Stomach (tissue), 9 donors: ENCODE results near the gene HCN2. TPM values are rescaled to one million over a fixed set of nuclear protein-coding genes. Genes with fewer than 3 reads are reported as not detected.
A peak's percentile ranks its signal among the peaks of the same experiment; 100 is the strongest.
"Not testable (repeated sequence)": the region's sequence is repeated elsewhere in the genome, so short reads cannot be mapped to it uniquely, and the experiment has no call there.

Experiments
- DNase-seq, 2 donors: peaks; one replicate each; pipeline versions ENCODE4 v3.0.0 to v3.0.0-alpha.2; 2013 to 2019
- H3K27ac ChIP-seq, 5 donors: fragments of 200-600 bp in 4 of 5; sonication (generic) in 4 of 5; one replicate each; pipeline ENCODE4 v1.5.1; 2013 to 2019; ENCODE audit warnings: mild to moderate bottlenecking in 1 of 5, moderate library complexity in 1 of 5
- H3K27me3 ChIP-seq, 3 donors: fragments of 200-600 bp; sonication (generic); one replicate each; pipeline ENCODE4 v1.5.1; 2017 to 2019; ENCODE audit warnings: mixed run types in 1 of 3
- H3K36me3 ChIP-seq, 4 donors: fragments of 200-600 bp; sonication (generic); 1 replicate in 3 of 4; 2 replicates in 1 of 4; pipeline ENCODE4 v1.5.1; 2016 to 2019
- H3K4me1 ChIP-seq, 4 donors: fragments of 200-600 bp; sonication (generic); one replicate each; pipeline ENCODE4 v1.5.1; 2016 to 2019
- H3K4me3 ChIP-seq, 4 donors: fragments of 200-600 bp; sonication (generic) in 3 of 4; one replicate each; pipeline ENCODE4 v1.5.1; 2016 to 2019; ENCODE audit warnings: mild to moderate bottlenecking in 1 of 4
- H3K9me3 ChIP-seq, 4 donors: fragments of 200-600 bp; sonication (generic); one replicate each; pipeline ENCODE4 v1.5.1; 2016 to 2019
- EP300 ChIP-seq: sonication (generic); formaldehyde crosslinking; IDR thresholded peaks from one replicate; pipeline ENCODE4 v1.6.1; 2017; ENCODE audit warnings: antibody characterized with exemption
- POLR2A ChIP-seq, 4 donors: fragments of 450-650 bp; IDR thresholded peaks; one replicate each; pipeline ENCODE4 v1.6.1; 2016; ENCODE audit warnings: antibody characterized with exemption in 4 of 4, control low read depth in 2 of 4, mild to moderate bottlenecking in 1 of 4, moderate library complexity in 1 of 4
- POLR2AphosphoS5 ChIP-seq, 3 donors: sonication (generic); formaldehyde crosslinking; IDR thresholded peaks; one replicate each; pipeline ENCODE4 v1.6.1; 2016; ENCODE audit warnings: antibody characterized with exemption in 3 of 3
- WGBS, 5 donors: extraction: QIAGEN DNeasy Blood & Tissue Kit in 3 of 5; methylation state at CpG; one replicate each; pipeline versions ENCODE4 v1.1.5 to v1.1.7; 2013 to 2018; 5-methylcytosine and 5-hydroxymethylcytosine counted together
- intact Hi-C: fragments of 100-400 bp; cut with DNase I; formaldehyde crosslinking; loops from one replicate; pipeline ENCODE4 v1.15.1; 2023; ENCODE audit warnings: low total_unique reads
- polyA plus RNA-seq, 3 donors: library from polyadenylated mRNA; stranded (reverse); fragments of 200-250 nt; gene quantifications; one replicate each; pipeline ENCODE4 v1.2.3, GENCODE V29; 2013
- total RNA-seq, 5 donors: library from RNA; depleted of rRNA; stranded (reverse); fragments of >200 nt; gene quantifications; one replicate each; pipeline versions ENCODE4 v1.1.0 to v1.2.3, GENCODE V29; 2014 to 2016
- TF ChIP-seq, protein P1 (sequence below), 7 experiments: fragments of 450-650 bp in 4 of 7; fragments of 200-600 bp in 3 of 7; sonication (generic) in 3 of 7; IDR thresholded peaks; one replicate each; pipeline ENCODE4 v1.5.1; 2016 to 2019; ENCODE audit warnings: antibody characterized with exemption in 7 of 7, control low read depth in 2 of 7, mild to moderate bottlenecking in 1 of 7
- donor health status: healthy with polysubstance abuse.
- donor health status: Bipolar disorder and iron deficiency.
- donor health status: healthy.

The HCN2 gene
- total and polyA plus RNA-seq, 8 donors, result 0.10 to 0.18 (median 0.15) TPM; not detected in 5

GRCh38 chr19:625257-625656, 35.6 kb downstream of the HCN2 start:
- peaks cover 0 to 14% (median 5%) of the 10 kb centered on the region in 4 donors for H3K4me1 ChIP-seq
- no peaks in the 10 kb centered on the region for H3K27me3 ChIP-seq
- H3K27ac ChIP-seq, result no peak overlapping the region
- H3K9me3 ChIP-seq, result no peaks in the 10 kb centered on the region
- no peak for DNase-seq
- 90 to 97% (median 91%) methylated on average over 5 of the region's 5 CpGs for WGBS, 5 donors
- intact Hi-C loops, result no loop called here
- H3K4me3 ChIP-seq, result no peak overlapping the region
- TF ChIP-seq, protein P1, sequence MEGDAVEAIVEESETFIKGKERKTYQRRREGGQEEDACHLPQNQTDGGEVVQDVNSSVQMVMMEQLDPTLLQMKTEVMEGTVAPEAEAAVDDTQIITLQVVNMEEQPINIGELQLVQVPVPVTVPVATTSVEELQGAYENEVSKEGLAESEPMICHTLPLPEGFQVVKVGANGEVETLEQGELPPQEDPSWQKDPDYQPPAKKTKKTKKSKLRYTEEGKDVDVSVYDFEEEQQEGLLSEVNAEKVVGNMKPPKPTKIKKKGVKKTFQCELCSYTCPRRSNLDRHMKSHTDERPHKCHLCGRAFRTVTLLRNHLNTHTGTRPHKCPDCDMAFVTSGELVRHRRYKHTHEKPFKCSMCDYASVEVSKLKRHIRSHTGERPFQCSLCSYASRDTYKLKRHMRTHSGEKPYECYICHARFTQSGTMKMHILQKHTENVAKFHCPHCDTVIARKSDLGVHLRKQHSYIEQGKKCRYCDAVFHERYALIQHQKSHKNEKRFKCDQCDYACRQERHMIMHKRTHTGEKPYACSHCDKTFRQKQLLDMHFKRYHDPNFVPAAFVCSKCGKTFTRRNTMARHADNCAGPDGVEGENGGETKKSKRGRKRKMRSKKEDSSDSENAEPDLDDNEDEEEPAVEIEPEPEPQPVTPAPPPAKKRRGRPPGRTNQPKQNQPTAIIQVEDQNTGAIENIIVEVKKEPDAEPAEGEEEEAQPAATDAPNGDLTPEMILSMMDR (IDR thresholded peaks at IDR 0.05), result no peak
- TF ChIP-seq EP300 (no peak), POLR2AphosphoS5 (IDR thresholded peaks at IDR 0.05) (no peak), POLR2A (IDR thresholded peaks at IDR 0.05) (no peak)
- H3K36me3 ChIP-seq, result peaks cover 24 to 98% (median 95%) of the 10 kb centered on the region in 4 donors

DNA sequence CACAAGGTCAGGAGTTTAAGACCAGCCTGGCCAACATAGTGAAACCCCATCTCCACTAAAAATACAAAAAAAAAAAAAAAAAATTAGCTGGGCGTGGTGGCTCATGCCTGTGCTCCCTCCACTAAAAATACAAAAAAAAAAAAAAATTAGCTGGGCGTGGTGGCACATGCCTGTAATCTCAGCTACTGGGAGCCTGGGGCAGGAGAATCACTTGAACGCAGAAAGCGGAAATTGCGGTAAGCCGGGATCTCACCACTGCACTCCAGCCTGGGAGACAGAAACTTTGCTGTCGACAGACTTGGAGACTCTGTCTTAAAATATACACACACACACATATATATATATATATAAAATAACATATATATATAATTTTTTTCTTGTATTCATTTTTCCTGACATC, 36.9 kb downstream of the HCN2 start:
- H3K36me3 ChIP-seq, result peaks cover 27 to 97% (median 90%) of the 10 kb centered on the region in 4 donors
- WGBS, 5 donors, result 89 to 94% (median 93%) methylated on average over 7 of the region's 7 CpGs
- H3K4me3 ChIP-seq, H3K27me3 ChIP-seq, DNase-seq, H3K27ac ChIP-seq, intact Hi-C loops, H3K9me3 ChIP-seq: not testable (repeated sequence)
- peaks cover 0 to 23% (median 8%) of the 10 kb centered on the region in 4 donors for H3K4me1 ChIP-seq

- TF ChIP-seq, protein P1 (IDR thresholded peaks at IDR 0.05), result peak in 1 of 7 experiments; percentile 16
- TF ChIP-seq EP300 (no peak), POLR2AphosphoS5 (IDR thresholded peaks at IDR 0.05) (no peak), POLR2A (IDR thresholded peaks at IDR 0.05) (no peak)
- H3K4me3 ChIP-seq, result no peak overlapping the region
- no peak overlapping the region for H3K27ac ChIP-seq
- H3K9me3 ChIP-seq, result no peaks in the 10 kb centered on the region
- WGBS, 5 donors, result 89 to 91% (median 90%) methylated on average over 17 to 19 of the region's 19 CpGs
- H3K36me3 ChIP-seq, result peaks cover 19 to 81% (median 74%) of the 10 kb centered on the region in 4 donors
- DNase-seq, result no peak
- intact Hi-C loops, result no loop called here
- no peaks in the 10 kb centered on the region for H3K27me3 ChIP-seq
- peaks cover 13 to 39% (median 22%) of the 10 kb centered on the region in 4 donors for H3K4me1 ChIP-seq
Measured at GRCh38 chr19:628168-628567, 38.5 kb downstream of the HCN2 start.

- Histone ChIP-seq H3K4me1 (peaks cover 20 to 48% (median 31%) of the 10 kb centered on the region in 4 donors), H3K36me3 (peaks cover 19 to 67% (median 61%) of the 10 kb centered on the region in 4 donors)
- DNase-seq, H3K9me3 ChIP-seq, H3K4me3 ChIP-seq, intact Hi-C loops, H3K27ac ChIP-seq, H3K27me3 ChIP-seq: not testable (repeated sequence)
- 64 to 79% (median 73%) methylated on average over 19 to 25 of the region's 25 CpGs for WGBS, 5 donors
Measured at GRCh38 chr19:629515-629914, 39.8 kb downstream of the HCN2 start.

DNA sequence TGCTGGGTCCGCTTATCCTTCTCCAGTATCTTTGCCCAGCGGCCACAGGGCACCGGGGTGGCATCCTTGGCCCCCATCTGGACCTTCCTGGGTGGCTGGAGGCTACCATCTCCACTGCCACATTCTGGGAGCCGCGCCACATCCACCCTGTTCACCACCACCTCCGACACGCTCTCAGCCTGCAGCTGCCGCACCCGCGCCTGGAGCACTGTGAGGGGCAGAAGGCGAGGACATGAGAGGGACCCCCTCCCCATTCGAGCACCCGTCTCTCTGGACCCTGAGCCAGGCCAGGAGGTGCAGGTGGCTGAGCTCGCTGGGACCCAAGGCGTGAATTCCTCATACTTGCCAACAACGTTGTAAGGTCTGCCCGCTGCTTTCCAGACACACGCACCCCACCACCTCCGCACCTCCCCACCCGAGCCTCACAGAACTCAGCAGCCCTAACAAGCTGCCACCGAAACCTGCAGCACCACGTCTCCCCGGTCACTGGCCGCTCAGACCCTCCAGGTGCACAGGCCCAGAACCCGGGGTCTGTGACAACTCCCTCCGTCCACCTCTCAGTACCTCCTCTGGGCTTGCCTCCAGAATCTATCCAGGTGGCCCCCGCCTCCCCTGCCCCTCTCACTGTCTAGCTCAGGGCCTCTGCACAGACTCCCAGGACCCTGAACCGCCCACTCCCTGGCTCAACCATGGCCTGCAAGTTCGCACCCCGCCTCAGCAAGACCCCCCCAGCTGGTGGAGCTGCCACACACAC, 40.5 kb downstream of the HCN2 start:
- Histone ChIP-seq H3K9me3 (no peaks in the 10 kb centered on the region), H3K4me1 (peaks cover 20 to 54% (median 36%) of the 10 kb centered on the region in 4 donors), H3K27ac (no peak overlapping the region), H3K36me3 (peaks cover 13 to 61% (median 54%) of the 10 kb centered on the region in 4 donors), H3K4me3 (no peak overlapping the region), H3K27me3 (no peaks in the 10 kb centered on the region)
- DNase-seq, result no peak
- whole genome bisulfite sequencing, 5 donors, result 90 to 96% (median 94%) methylated on average over 30 of the region's 30 CpGs
- intact Hi-C loops, result loop anchor here (10.0 kb wide), 1 partner anchor 55 kb away; the partner anchor contains the start of gene BSG
- TF ChIP-seq POLR2A (IDR thresholded peaks at IDR 0.05) (no peak), POLR2AphosphoS5 (IDR thresholded peaks at IDR 0.05) (no peak), EP300 (no peak)
- TF ChIP-seq, protein P1 (IDR thresholded peaks at IDR 0.05), result no peak
